Stimulated activated CD4-positive, alpha-beta T cell treated with anti-CD3 and anti-CD28 coated beads, Interleukin-12 subunit alpha, Interleukin-12 subunit beta, amount 100 ng/mL, for 4 hours (primary cell): Measurements from ENCODE around the gene PKNOX2.

Experiments used
- DNase-seq: peaks from one replicate; pipeline ENCODE4 v3.0.0-alpha.2; 2020

Gene PKNOX2

DNA sequence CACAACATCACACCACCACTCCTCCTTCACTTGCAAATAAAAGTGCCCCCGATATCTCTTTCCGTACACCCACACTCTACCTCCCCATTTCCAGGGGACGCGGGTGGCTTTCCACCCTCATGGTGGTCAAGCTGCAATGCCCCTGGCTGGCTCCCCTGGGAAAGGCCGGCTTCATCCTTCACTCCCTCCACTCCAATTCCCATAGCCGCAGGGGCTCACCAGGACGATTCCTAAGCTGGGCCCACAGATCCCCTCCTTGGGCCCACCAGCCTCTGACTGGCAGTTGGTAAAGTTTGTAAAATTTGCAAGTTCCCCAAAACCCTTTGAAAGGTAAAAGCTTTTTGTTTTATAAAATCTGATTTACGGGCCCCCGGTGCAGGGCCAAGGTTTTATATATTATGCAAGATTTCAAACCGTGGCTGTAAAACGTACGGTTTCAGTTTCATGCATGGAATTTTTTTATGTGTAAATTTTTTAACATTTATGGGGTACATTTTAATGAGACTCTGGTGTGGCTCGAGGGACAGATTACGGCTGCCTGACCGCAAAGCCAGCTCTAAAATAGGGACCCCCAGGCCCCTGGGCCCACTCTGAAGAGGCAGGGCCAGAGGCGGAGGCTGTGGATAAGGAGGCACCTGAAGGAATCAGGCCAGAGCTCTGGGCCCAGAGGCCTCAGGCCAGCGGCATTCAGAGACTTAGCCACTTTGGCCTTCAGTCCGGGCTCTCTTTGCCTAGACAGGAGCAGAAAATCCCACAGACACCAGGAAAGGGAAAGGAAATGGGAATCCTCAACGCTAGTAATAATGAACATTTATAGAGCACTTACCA, 225.0 kb downstream of the PKNOX2 start:
- no peak for DNase-seq

- DNase-seq = no peak
Observed at GRCh38 chr11:125390946-125391345, 226.4 kb downstream of the PKNOX2 start.

DNA sequence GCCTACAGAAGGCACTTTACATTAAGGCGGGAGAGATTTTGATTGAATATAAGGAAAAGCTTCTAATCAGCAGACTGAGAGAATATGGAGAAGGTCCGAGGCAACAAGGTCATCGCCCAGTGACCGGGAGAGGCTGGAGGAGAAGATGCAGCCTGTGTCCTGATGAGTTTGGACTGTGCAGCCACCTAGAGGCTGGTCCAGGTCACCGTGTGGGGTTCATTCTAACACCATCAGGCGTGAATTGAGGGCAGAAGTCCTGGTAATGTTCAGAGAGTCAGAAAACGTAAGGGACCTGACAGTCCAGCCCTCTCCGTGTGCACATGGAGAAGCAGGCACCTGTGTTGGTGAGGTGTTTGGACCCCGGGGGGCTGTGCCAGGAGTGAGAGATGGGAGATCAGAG, 228.8 kb downstream of the PKNOX2 start:
- DNase-seq = no peak

DNA sequence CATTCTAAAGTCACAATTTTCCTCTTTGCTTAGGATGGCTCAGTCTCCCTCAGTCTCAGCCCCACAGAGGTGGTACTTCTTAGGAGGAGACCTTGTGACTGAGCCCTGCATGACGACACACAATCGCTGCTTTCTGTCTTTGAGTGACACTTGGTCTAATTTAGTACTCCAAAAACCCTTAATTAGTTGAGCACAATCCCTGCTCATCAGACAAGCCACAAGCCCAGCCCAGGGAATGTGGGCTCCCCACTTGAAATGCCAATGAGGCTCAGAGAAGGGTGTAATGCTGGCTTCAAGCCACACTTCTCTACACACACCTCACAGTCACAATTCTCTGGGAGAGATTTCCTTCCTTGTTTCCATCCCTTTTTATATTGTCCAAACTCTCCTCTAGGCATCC, 229.7 kb downstream of the PKNOX2 start:
- no peak for DNase-seq

DNA sequence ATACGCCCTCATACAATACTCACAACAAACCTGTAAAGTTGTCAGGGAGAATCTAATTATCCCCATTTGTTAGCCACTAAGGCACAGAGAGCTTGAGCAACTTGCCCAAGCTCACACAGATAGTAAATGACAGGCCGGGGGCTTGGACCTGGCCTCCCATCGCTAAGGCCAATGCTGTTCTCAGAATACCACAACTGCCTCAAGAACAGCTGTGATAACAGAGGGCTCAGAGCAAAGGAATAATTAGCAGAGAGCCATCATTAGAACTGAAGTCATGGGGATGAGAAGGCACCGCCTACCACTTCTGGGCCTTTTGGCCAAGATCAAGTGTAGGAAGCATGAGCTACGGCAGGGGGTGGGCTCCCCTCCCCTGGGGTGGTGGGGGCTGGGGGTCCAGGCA, 232.9 kb downstream of the PKNOX2 start:
- no peak for DNase-seq

- no peak for DNase-seq
Observed at GRCh38 chr11:125398475-125398874, 233.9 kb downstream of the PKNOX2 start.

GRCh38 chr11:125398994-125399640, 234.6 kb downstream of the PKNOX2 start:
- DNase-seq = no peak

DNA sequence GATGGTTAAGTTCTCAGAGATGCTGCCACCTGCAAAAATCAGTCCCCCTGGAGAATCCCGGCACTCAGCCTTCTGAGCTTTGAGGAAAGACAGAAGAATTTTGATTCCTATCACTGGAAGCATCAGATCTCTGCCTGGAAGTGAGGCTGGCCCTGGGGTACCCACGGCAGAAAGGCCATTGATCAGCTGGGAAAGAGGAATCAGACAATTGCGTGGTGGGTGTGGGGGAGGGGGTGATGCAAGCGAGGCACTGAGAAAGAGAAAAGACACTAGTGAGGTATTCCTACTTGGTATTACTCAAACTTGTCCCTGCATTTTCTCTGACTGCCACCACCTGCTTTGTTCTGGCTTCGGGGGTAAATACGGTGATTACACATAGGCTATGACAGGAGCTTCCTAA, 235.4 kb downstream of the PKNOX2 start:
- no peak for DNase-seq

DNA sequence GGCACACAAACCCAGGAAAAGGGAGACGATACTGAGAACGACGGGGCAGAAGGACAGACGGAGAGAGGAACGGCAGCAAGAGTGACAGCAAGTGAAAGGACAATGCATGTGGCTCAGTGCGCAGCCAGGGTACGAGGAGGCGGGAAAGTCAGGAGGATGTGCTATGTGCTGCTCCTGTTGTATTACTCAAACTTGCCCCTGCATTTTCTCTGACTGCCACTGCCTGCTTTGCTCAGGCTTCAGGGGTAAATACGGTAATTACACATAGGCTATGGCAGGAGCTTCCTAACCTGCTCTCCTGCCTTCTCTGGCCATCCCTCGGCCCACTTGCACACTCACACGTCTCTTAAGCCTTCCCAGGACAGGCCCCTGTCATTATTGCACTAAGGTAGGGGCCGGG, 236.7 kb downstream of the PKNOX2 start:
- DNase-seq = no peak

GRCh38 chr11:125401746-125402145, 237.2 kb downstream of the PKNOX2 start:
- DNase-seq = no peak

GRCh38 chr11:125402435-125402834, 237.9 kb downstream of the PKNOX2 start:
- DNase-seq = no peak

DNA sequence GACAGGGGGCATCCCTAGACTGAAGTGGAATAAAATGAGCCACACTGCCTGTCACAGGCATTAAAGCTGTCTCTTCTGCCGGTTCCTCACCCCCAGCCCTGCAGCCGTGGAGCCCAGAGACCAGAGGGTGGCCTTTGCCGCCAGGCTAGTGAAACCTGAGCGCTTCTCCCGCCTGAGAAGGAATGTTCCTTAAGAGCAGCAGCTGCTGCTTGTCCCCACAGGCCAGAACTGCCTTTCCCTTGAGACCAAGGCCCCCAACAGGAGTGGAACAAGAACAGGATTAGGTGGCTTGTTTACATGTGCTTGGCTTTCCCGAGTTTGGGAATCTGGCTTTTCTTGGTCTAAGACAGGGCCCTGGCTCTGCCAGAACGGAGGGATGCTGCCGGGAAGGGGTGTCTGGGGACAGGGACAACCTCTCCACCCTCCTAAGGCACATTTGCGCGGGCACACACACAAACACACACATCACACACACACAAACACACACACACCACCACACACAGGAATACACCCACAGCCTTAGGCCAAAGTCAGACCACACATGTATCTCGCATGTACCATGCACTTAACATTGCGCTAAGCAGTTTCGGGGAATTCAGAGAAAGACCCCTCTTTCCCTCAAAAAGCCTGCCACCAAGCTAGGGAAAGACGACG, 239.7 kb downstream of the PKNOX2 start:
- DNase-seq = no peak

DNA sequence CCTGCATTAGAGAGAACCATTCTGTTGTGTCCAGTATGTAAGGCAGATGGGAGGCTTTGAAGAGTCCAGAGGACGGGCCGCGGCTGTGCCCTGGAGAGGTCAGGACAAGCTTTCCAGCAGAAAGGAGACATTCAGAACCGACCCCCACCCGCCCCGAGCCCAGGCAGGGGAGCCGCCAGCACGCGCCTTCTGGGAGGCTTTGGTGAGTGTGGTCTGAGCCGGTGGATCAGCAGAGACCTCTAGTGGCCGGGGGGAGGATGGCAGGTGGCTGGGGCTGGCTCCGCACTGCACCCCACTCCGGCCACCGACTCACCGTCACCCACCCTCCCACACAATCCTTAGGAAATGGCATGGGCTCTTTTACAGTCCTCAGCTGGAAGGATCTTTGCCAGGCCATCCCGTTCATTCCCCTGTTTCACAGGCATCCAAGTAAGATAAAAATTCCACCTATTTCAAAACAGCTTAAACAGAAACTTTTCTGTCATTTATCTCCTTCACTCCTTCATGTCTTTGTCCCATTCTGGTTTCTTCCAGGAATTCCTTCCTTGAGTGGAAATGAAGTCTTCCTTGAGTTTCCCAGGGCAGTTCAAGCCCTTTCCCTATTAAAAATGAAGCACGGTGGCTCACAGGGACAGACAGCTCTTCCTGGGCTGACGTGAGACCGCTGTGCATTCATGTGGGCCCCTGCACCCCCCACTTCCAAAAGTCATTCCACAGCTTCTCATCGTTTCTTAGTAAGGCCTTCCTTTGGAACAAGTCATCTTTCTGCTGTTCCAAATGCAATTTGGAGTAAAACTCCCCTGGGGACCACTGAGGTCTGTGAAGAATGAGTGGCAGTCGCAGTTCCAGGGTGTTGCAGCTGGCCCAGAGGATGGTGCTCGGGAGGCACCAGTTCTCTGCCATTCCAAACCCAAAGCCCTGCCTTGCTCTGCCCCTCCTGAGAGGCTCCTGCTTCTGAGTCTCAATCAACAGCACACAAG, 240.6 kb downstream of the PKNOX2 start:
- DNase-seq = peak; percentile 66

DNA sequence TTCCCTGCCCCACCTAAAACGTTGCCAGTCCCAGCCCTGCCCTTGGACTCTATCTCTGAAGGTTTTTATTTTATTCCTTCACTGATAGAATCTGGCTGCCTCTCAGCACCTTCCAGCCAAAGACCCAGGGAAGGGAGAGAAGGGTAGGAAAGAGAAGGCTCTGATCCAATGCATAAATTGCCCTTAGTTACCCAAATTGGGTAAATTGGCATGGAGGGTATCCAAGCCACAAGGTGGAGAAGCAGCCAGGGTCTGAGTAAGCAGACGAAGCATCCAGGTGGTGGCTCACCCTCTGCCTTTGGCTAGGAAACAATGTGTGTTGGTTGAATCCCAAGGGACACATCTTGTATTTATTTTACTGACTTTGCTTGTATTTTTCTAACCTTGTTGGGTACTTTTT, 242.5 kb downstream of the PKNOX2 start:
- DNase-seq = no peak

DNA sequence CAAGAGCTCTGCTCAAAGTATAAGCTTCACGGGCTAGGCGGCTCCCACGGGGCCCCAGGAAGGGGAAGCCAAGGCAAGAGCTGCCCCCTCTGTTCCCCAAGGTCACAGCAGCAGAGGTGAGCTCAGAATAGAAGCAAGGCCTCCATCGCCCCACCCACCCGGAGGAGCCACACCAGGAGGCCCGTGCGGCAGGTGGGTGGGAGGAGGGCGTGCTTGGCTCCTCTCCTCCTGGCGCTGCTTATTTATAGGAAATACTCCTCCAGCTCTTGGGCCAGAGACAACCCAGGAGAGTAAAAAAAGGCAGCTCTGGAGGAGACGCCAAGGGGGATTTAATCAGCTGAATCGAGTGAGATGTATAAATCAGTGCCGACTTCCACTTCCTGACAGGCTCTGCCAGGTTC, 243.8 kb downstream of the PKNOX2 start:
- DNase-seq = no peak

DNA sequence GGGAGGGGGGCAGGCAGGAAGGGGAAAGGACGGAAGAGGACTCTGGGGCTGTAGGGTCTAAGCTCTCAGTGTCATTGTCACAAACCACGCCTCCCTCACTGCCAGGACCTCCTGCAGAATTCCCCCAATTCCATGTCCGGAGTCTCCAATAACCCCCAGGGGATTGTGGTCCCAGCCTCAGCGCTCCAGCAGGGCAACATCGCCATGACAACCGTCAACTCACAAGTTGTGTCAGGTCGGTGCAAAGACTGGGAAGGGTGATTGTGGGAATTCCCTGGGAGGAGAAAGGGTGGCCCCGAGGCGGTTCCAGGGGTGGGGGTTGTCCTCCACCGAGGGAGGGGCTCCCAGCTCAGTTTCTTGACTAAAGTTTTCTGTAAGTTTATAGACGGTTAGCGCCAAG, 245.5 kb downstream of the PKNOX2 start:
- DNase-seq = no peak

DNA sequence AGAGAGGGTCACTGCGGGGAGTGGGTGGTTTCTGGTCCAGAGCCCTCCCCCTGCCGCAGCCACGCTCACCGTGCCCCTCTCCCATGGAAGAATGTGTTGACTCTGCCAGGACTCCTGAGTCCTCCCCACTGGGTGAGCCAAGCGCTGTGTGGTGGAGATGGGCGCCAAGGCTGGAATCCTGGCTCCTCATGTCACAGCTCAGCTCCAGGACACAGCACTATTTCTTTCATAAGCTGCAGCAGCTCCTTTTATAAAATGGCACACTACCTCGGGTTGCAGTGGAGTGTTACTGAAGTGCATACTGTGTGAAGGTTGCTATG, 247.6 kb downstream of the PKNOX2 start:
- no peak for DNase-seq

DNA sequence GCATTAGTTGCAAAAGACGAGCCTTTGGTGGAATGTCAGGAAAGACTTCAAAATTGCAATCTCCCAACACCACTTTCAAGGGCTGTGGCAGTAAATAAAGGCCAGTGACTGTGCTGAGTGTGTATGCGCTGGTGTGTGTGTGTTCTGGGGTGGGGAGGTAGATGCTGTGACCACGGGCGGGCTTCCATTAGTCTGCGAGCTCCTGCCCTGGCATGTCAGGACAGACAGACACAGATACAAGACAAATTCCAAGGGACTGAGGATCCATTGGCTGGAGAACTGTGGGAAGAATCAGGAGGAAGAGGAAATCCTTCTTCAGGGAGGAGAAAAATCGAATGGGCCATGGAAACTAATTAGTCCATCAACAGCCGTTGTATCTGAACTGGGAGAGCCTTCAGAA, 248.0 kb downstream of the PKNOX2 start:
- no peak for DNase-seq

- no peak for DNase-seq
Observed at GRCh38 chr11:125413226-125413625, 248.7 kb downstream of the PKNOX2 start.

- DNase-seq = no peak
Observed at GRCh38 chr11:125414121-125414520, 249.6 kb downstream of the PKNOX2 start.

- no peak for DNase-seq
Observed at GRCh38 chr11:125416981-125417935, 252.7 kb downstream of the PKNOX2 start.

DNA sequence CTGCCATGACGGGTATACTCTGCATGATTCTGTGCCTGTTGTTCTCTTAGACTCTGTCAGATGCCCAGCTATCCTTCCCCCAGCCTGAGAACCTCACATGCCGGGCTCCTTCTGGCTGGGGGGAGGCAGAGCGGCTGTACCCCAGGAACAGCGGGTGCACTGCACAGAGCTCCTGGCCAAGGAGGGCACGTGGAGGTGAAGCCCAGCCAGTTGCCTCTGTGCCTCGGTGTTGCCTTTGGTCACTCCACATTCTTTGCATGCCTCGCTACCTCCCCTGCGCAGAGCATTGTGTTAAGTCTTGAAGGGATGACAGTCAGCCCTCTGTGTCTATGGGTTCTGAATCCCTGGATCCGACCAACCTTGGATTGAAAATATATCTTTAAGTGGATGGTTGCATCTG, 253.8 kb downstream of the PKNOX2 start:
- DNase-seq = no peak
